Activated T-cell treated with anti-CD3 and anti-CD28 coated beads, Interleukin-2, amount 50 U/mL, for 24 hours (primary cell): Measurements from ENCODE around the gene HOXC6.
A peak's percentile ranks its signal among the peaks of the same experiment; 100 is the strongest.

Experiments
- DNase-seq: peaks from one replicate; pipeline ENCODE4 v3.0.0-alpha.2; 2020
- H3K27ac Mint-ChIP-seq: 2 replicates; pipeline ENCODE4 v1.8.0; 2020; ENCODE audit warnings: mild to moderate bottlenecking, mixed read lengths
- H3K27me3 Mint-ChIP-seq: 2 replicates; pipeline ENCODE4 v1.8.0; 2020; ENCODE audit warnings: mixed read lengths
- H3K36me3 Mint-ChIP-seq: 2 replicates; pipeline ENCODE4 v1.8.0; 2020; ENCODE audit warnings: low read depth, mixed read lengths
- H3K4me1 Mint-ChIP-seq: 2 replicates; pipeline ENCODE4 v1.8.0; 2020; ENCODE audit warnings: low read depth, mixed read lengths
- H3K4me3 Mint-ChIP-seq: 2 replicates; pipeline ENCODE4 v1.8.0; 2020; ENCODE audit warnings: mild to moderate bottlenecking, moderate library complexity, mixed read lengths
- H3K9me3 Mint-ChIP-seq: 2 replicates; pipeline ENCODE4 v1.8.0; 2020; ENCODE audit warnings: mixed read lengths

Gene HOXC6

GRCh38 chr12:54014377-54015017 lies 13.7 kb upstream of the HOXC6 start:
- no peaks in the 10 kb centered on the region for H3K9me3 Mint-ChIP-seq
- DNase-seq, result no peak
- no peak overlapping the region for H3K27ac Mint-ChIP-seq
- no peaks in the 10 kb centered on the region for H3K36me3 Mint-ChIP-seq
- peaks cover 93% of the 10 kb centered on the region for H3K27me3 Mint-ChIP-seq
- H3K4me1 Mint-ChIP-seq, result peaks cover 33% of the 10 kb centered on the region
- no peak overlapping the region for H3K4me3 Mint-ChIP-seq

GRCh38 chr12:54015018-54015931 lies 13.0 kb upstream of the HOXC6 start:
- no peak overlapping the region for H3K4me3 Mint-ChIP-seq
- no peaks in the 10 kb centered on the region for H3K9me3 Mint-ChIP-seq
- no peak overlapping the region for H3K27ac Mint-ChIP-seq
- H3K36me3 Mint-ChIP-seq, result no peaks in the 10 kb centered on the region
- H3K27me3 Mint-ChIP-seq, result peaks cover 93% of the 10 kb centered on the region
- DNase-seq, result no peak
- peaks cover 28% of the 10 kb centered on the region for H3K4me1 Mint-ChIP-seq

GRCh38 chr12:54016051-54016450 lies 12.2 kb upstream of the HOXC6 start:
- no peaks in the 10 kb centered on the region for H3K9me3 Mint-ChIP-seq
- no peak overlapping the region for H3K27ac Mint-ChIP-seq
- no peak for DNase-seq
- no peaks in the 10 kb centered on the region for H3K36me3 Mint-ChIP-seq
- H3K4me3 Mint-ChIP-seq, result no peak overlapping the region
- peaks cover 93% of the 10 kb centered on the region for H3K27me3 Mint-ChIP-seq
- H3K4me1 Mint-ChIP-seq, result peaks cover 24% of the 10 kb centered on the region

GRCh38 chr12:54016478-54016964 lies 11.7 kb upstream of the HOXC6 start:
- peaks cover 93% of the 10 kb centered on the region for H3K27me3 Mint-ChIP-seq
- H3K9me3 Mint-ChIP-seq, result no peaks in the 10 kb centered on the region
- no peaks in the 10 kb centered on the region for H3K36me3 Mint-ChIP-seq
- H3K4me3 Mint-ChIP-seq, result no peak overlapping the region
- no peak for DNase-seq
- H3K4me1 Mint-ChIP-seq, result peaks cover 20% of the 10 kb centered on the region
- no peak overlapping the region for H3K27ac Mint-ChIP-seq

- peak overlapping the region; percentile 74 for H3K4me3 Mint-ChIP-seq
These were observed 11.0 kb upstream of the HOXC6 start for GRCh38 chr12:54017027-54017788.

GRCh38 chr12:54017878-54018467 lies 10.3 kb upstream of the HOXC6 start:
- H3K36me3 Mint-ChIP-seq, result no peaks in the 10 kb centered on the region
- no peaks in the 10 kb centered on the region for H3K9me3 Mint-ChIP-seq
- H3K27me3 Mint-ChIP-seq, result peaks cover 93% of the 10 kb centered on the region
- no peak overlapping the region for H3K27ac Mint-ChIP-seq
- peak overlapping the region; percentile 74 for H3K4me3 Mint-ChIP-seq
- H3K4me1 Mint-ChIP-seq, result peaks cover 19% of the 10 kb centered on the region
- DNase-seq, result peak; percentile 82

More at GRCh38 chr12:54017027-54017788, 11.0 kb upstream of the HOXC6 start:
- Mint-ChIP-seq H3K27ac (no peak overlapping the region), H3K36me3 (no peaks in the 10 kb centered on the region), H3K9me3 (no peaks in the 10 kb centered on the region), H3K4me1 (peaks cover 19% of the 10 kb centered on the region), H3K27me3 (peaks cover 93% of the 10 kb centered on the region)
- no peak for DNase-seq

GRCh38 chr12:54018468-54018984 lies 9.7 kb upstream of the HOXC6 start:
- H3K4me3 Mint-ChIP-seq, result peak overlapping the region; percentile 74
- no peaks in the 10 kb centered on the region for H3K36me3 Mint-ChIP-seq
- H3K27me3 Mint-ChIP-seq, result peaks cover 93% of the 10 kb centered on the region
- DNase-seq, result no peak
- H3K27ac Mint-ChIP-seq, result no peak overlapping the region
- H3K4me1 Mint-ChIP-seq, result peaks cover 19% of the 10 kb centered on the region
- no peaks in the 10 kb centered on the region for H3K9me3 Mint-ChIP-seq

- DNase-seq, result no peak
- H3K27ac Mint-ChIP-seq, result no peak overlapping the region
- H3K9me3 Mint-ChIP-seq, result no peaks in the 10 kb centered on the region
- H3K36me3 Mint-ChIP-seq, result no peaks in the 10 kb centered on the region
- peaks cover 19% of the 10 kb centered on the region for H3K4me1 Mint-ChIP-seq
- peaks cover 93% of the 10 kb centered on the region for H3K27me3 Mint-ChIP-seq
- H3K4me3 Mint-ChIP-seq, result no peak overlapping the region
These were observed 9.0 kb upstream of the HOXC6 start for GRCh38 chr12:54019091-54019811.

- no peaks in the 10 kb centered on the region for H3K36me3 Mint-ChIP-seq
- H3K9me3 Mint-ChIP-seq, result no peaks in the 10 kb centered on the region
- no peak overlapping the region for H3K4me3 Mint-ChIP-seq
- H3K4me1 Mint-ChIP-seq, result peaks cover 12% of the 10 kb centered on the region
- H3K27me3 Mint-ChIP-seq, result peaks cover 92% of the 10 kb centered on the region
- no peak overlapping the region for H3K27ac Mint-ChIP-seq
- no peak for DNase-seq
These were observed 8.2 kb upstream of the HOXC6 start for GRCh38 chr12:54019924-54020590.

- DNase-seq, result no peak
- Mint-ChIP-seq H3K27me3 (peaks cover 91% of the 10 kb centered on the region), H3K36me3 (no peaks in the 10 kb centered on the region), H3K4me3 (no peak overlapping the region), H3K4me1 (peaks cover 11% of the 10 kb centered on the region), H3K9me3 (no peaks in the 10 kb centered on the region), H3K27ac (no peak overlapping the region)
These were observed 7.4 kb upstream of the HOXC6 start for GRCh38 chr12:54020591-54021405.

GRCh38 chr12:54021432-54022013 lies 6.7 kb upstream of the HOXC6 start:
- peaks cover 11% of the 10 kb centered on the region for H3K4me1 Mint-ChIP-seq
- H3K36me3 Mint-ChIP-seq, result no peaks in the 10 kb centered on the region
- H3K4me3 Mint-ChIP-seq, result no peak overlapping the region
- H3K9me3 Mint-ChIP-seq, result no peaks in the 10 kb centered on the region
- peaks cover 90% of the 10 kb centered on the region for H3K27me3 Mint-ChIP-seq
- no peak overlapping the region for H3K27ac Mint-ChIP-seq
- DNase-seq, result no peak
